HCT116 (cell line): Measurements from ENCODE around the gene TTLL11. TPM values are rescaled to one million over a fixed set of nuclear protein-coding genes. Genes with fewer than 3 reads are reported as not detected.

Experiments used
- ATAC-seq: fragments of 200-7000 bp; cut with Tn5 transposase; 2 replicates; pipeline ENCODE4 v1.9.1; 2020; ENCODE audit warnings: mild to moderate bottlenecking, moderate library complexity
- BruUV-seq: library from RNA; stranded (reverse); fragments of 400-500 nt; replicated peaks from 2 replicates; lab custom pipeline; 2021; lab: Mats Ljungman, UMichigan
- CTCF ChIA-PET: fragments of 300-600 bp; sonication (Branson Sonifier 250); formaldehyde crosslinking; loops from one replicate; lab custom pipeline; 2021; ENCODE audit warnings: antibody characterized with exemption; lab: Charles Lee
- POLR2A ChIA-PET: fragments of 300-600, 350-600 bp; sonication (Branson Sonifier 250); formaldehyde crosslinking; loops from one replicate; lab custom pipeline; 2021; ENCODE audit warnings: antibody characterized with exemption; lab: Charles Lee
- RAD21 ChIA-PET, 2 experiments: fragments of 300-600 bp; sonication (Branson Sonifier 250); formaldehyde crosslinking; loops; one replicate each; lab custom pipeline; 2023; ENCODE audit warnings: low total read pairs in 2 of 2; ENCODE audit not compliant: uncharacterized antibody in 2 of 2, unreplicated experiment in 2 of 2, low non-redundant PET in 1 of 2; lab: Charles Lee
- DNase-seq: peaks from one replicate; pipeline ENCODE4 v3.0.0-alpha.2; 2010; ENCODE audit warnings: low read depth, low spot score
- H2AFZ ChIP-seq: fragments of 200-600 bp; shearing (Covaris generic), sonication (generic); 2 replicates; pipeline ENCODE4 v1.6.1; 2017; ENCODE audit warnings: low read depth, mixed run types, mixed read lengths, antibody characterized with exemption, low read length; ENCODE audit not compliant: poor library complexity, severe bottlenecking
- H3K27ac ChIP-seq: 2 replicates; pipeline ENCODE4 v1.5.1; 2012; ENCODE audit warnings: low read depth, low read length
- H3K27me3 ChIP-seq: fragments of 200-600 bp; sonication (generic); 2 replicates; pipeline ENCODE4 v1.6.1; 2016; ENCODE audit warnings: mixed run types, low read length, mixed read lengths; ENCODE audit not compliant: insufficient read depth
- H3K36me3 ChIP-seq, 2 experiments: fragments of 200-500 bp in 1 of 2; fragments of 200-600 bp in 1 of 2; sonication (Bioruptor generic) in 1 of 2; sonication (generic) in 1 of 2; 2 replicates each; pipeline versions ENCODE4 v1.5.1 to v1.6.1; 2014 to 2016; ENCODE audit warnings: low read length in 2 of 2, inconsistent platforms in 1 of 2, mixed read lengths in 1 of 2, mixed run types in 1 of 2; ENCODE audit not compliant: insufficient read depth in 2 of 2, control insufficient read depth in 1 of 2
- H3K4me1 ChIP-seq, 2 experiments: fragments of 200-600 bp in 1 of 2; sonication (generic) in 1 of 2; 2 replicates each; pipeline versions ENCODE4 v1.5.1 to v1.6.1; 2012 to 2017; ENCODE audit warnings: low read length in 2 of 2, inconsistent platforms in 1 of 2, mild to moderate bottlenecking in 1 of 2, mixed read lengths in 1 of 2, mixed run types in 1 of 2, moderate library complexity in 1 of 2; ENCODE audit not compliant: insufficient read depth in 2 of 2, control insufficient read depth in 1 of 2
- H3K4me2 ChIP-seq: fragments of 200-600 bp; sonication (generic); 2 replicates; pipeline ENCODE4 v1.6.1; 2017; ENCODE audit warnings: mixed run types, low read length, mixed read lengths
- H3K4me3 ChIP-seq, 2 experiments: fragments of 200-600 bp in 1 of 2; sonication (generic) in 1 of 2; replicated peaks in 1 of 2; 2 replicates each; pipeline ENCODE4 v1.5.1; 2011 to 2016; ENCODE audit warnings: low read length in 2 of 2, control low read depth in 1 of 2, low read depth in 1 of 2, mild to moderate bottlenecking in 1 of 2, mixed read lengths in 1 of 2, mixed run types in 1 of 2
- H3K79me2 ChIP-seq: fragments of 200-600 bp; sonication (generic); 2 replicates; pipeline ENCODE4 v1.6.1; 2017; ENCODE audit warnings: mild to moderate bottlenecking, mixed run types, low read length, moderate library complexity, mixed read lengths; ENCODE audit not compliant: insufficient read depth
- H3K9ac ChIP-seq: fragments of 200-600 bp; sonication (generic); 2 replicates; pipeline ENCODE4 v1.6.1; 2016; ENCODE audit warnings: low read length, mixed read lengths
- H3K9me2 ChIP-seq: fragments of 200-600 bp; sonication (generic), shearing (Covaris generic); 2 replicates; pipeline ENCODE4 v1.6.1; 2017; ENCODE audit warnings: mixed run types, mild to moderate bottlenecking, moderate library complexity; ENCODE audit not compliant: insufficient read depth
- H3K9me3 ChIP-seq, 2 experiments: fragments of 200-500 bp in 1 of 2; fragments of 200-600 bp in 1 of 2; sonication (Bioruptor generic) in 1 of 2; sonication (generic) in 1 of 2; 2 replicates each; pipeline ENCODE4 v1.6.1; 2014 to 2017; ENCODE audit warnings: low read length in 2 of 2, mixed read lengths in 2 of 2, inconsistent platforms in 1 of 2, low read depth in 1 of 2, mild to moderate bottlenecking in 1 of 2, mixed run types in 1 of 2, moderate library complexity in 1 of 2; ENCODE audit not compliant: control insufficient read depth in 1 of 2, insufficient read depth in 1 of 2
- H4K20me1 ChIP-seq: fragments of 200-600 bp; sonication (generic), shearing (Covaris generic); 2 replicates; pipeline ENCODE4 v1.6.1; 2017; ENCODE audit warnings: mixed run types, mild to moderate bottlenecking, moderate library complexity; ENCODE audit not compliant: insufficient read depth
- CBX3 ChIP-seq: IDR thresholded peaks from 2 replicates; pipeline ENCODE4 v1.6.1; 2012; ENCODE audit warnings: low read depth
- CEBPB ChIP-seq: IDR thresholded peaks from 2 replicates; pipeline ENCODE4 v1.6.1; 2012; ENCODE audit warnings: low read depth
- EGR1 ChIP-seq: IDR thresholded peaks from 2 replicates; pipeline ENCODE4 v1.6.1; 2012; ENCODE audit warnings: low read depth
- EZH2phosphoT487 ChIP-seq: fragments of 200-600 bp; IDR thresholded peaks from 2 replicates; pipeline ENCODE4 v1.6.1; 2018; ENCODE audit warnings: antibody characterized with exemption, borderline replicate concordance
- FOSL1 ChIP-seq: IDR thresholded peaks from 2 replicates; pipeline ENCODE4 v1.6.1; 2012; ENCODE audit warnings: low read depth
- MAX ChIP-seq: IDR thresholded peaks from 2 replicates; pipeline ENCODE4 v1.6.1; 2012
- POLR2A ChIP-seq: IDR thresholded peaks from 2 replicates; pipeline ENCODE4 v1.7.0; 2011; ENCODE audit warnings: borderline replicate concordance; ENCODE audit not compliant: insufficient read depth, insufficient read length; ENCODE audit errors: extremely low read depth
- POLR2AphosphoS5 ChIP-seq: IDR thresholded peaks from 2 replicates; pipeline ENCODE4 v1.6.1; 2011; ENCODE audit warnings: mild to moderate bottlenecking, low read depth, low read length, moderate library complexity
- RAD21 ChIP-seq: IDR thresholded peaks from 2 replicates; pipeline ENCODE4 v1.6.1; 2012; ENCODE audit warnings: low read depth, mild to moderate bottlenecking
- SIN3A ChIP-seq: IDR thresholded peaks from 2 replicates; pipeline ENCODE4 v1.6.1; 2012; ENCODE audit warnings: low read depth
- SRF ChIP-seq: IDR thresholded peaks from 2 replicates; pipeline ENCODE4 v1.6.1; 2012; ENCODE audit warnings: low read depth
- YY1 ChIP-seq: IDR thresholded peaks from 2 replicates; pipeline ENCODE4 v1.6.1; 2011; ENCODE audit warnings: low read length, low read depth, moderate library complexity, mild to moderate bottlenecking; ENCODE audit not compliant: insufficient replicate concordance; ENCODE audit errors: extremely low read depth
- ZFX ChIP-seq: fragments of 450-650 bp; IDR thresholded peaks from 2 replicates; pipeline ENCODE4 v1.6.1; 2017
- intact Hi-C: fragments of 100-400 bp; cut with micrococcal nuclease; formaldehyde crosslinking; loops from 2 replicates; pipeline ENCODE4 v1.10.0; 2022
- total RNA-seq: library from RNA; stranded (reverse); gene quantifications from one replicate; pipeline ENCODE4 v1.2.1, GENCODE V29; 2021; ENCODE audit not compliant: unreplicated experiment
- TF ChIP-seq, protein P1 (sequence below), 3 experiments: fragments of 200-600 bp in 1 of 3; sonication (generic) in 1 of 3; IDR thresholded peaks in 2 of 3; conservative IDR thresholded peaks in 1 of 3; 2 replicates each; pipeline ENCODE4 v1.5.1; 2012 to 2017; ENCODE audit warnings: low read depth in 2 of 3, low read length in 2 of 3, antibody characterized with exemption in 1 of 3, borderline replicate concordance in 1 of 3, control low read depth in 1 of 3, mild to moderate bottlenecking in 1 of 3, mixed read lengths in 1 of 3, mixed run types in 1 of 3, moderate library complexity in 1 of 3; ENCODE audit not compliant: insufficient read depth in 1 of 3
- TF ChIP-seq, protein P2 (sequence below): IDR thresholded peaks from 2 replicates; pipeline ENCODE4 v1.6.1; 2011; ENCODE audit warnings: mild to moderate bottlenecking, low read length, moderate library complexity; ENCODE audit not compliant: insufficient replicate concordance; ENCODE audit errors: extremely low read depth

TTLL11 gene
- total RNA-seq, 1 experiment from 2014 or later = 2.2 TPM

- CTCF ChIA-PET = no interaction called here
- Histone ChIP-seq H3K4me1 (no peaks in the 10 kb centered on the region), H3K27ac (no peak overlapping the region), H3K9me3 (no peaks in the 10 kb centered on the region), H2AFZ (no peak overlapping the region), H3K9ac (no peak overlapping the region), H4K20me1 (no peaks in the 10 kb centered on the region), H3K36me3 (no peaks in the 10 kb centered on the region), H3K79me2 (no peaks in the 10 kb centered on the region), H3K9me2 (no peaks in the 10 kb centered on the region), H3K4me2 (no peak overlapping the region), H3K27me3 (peaks cover 4% of the 10 kb centered on the region), H3K4me3 (no peak overlapping the region)
- POLR2A ChIA-PET = no interaction called here
- BruUV-seq = no TSS peak
- DNase-seq = no peak
- intact Hi-C loops = no loop called here
- RAD21 ChIA-PET = no interaction called here
- no peak for ATAC-seq
- no peak for TF ChIP-seq FOSL1
- TF ChIP-seq, protein P1, sequence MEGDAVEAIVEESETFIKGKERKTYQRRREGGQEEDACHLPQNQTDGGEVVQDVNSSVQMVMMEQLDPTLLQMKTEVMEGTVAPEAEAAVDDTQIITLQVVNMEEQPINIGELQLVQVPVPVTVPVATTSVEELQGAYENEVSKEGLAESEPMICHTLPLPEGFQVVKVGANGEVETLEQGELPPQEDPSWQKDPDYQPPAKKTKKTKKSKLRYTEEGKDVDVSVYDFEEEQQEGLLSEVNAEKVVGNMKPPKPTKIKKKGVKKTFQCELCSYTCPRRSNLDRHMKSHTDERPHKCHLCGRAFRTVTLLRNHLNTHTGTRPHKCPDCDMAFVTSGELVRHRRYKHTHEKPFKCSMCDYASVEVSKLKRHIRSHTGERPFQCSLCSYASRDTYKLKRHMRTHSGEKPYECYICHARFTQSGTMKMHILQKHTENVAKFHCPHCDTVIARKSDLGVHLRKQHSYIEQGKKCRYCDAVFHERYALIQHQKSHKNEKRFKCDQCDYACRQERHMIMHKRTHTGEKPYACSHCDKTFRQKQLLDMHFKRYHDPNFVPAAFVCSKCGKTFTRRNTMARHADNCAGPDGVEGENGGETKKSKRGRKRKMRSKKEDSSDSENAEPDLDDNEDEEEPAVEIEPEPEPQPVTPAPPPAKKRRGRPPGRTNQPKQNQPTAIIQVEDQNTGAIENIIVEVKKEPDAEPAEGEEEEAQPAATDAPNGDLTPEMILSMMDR (IDR thresholded peaks at IDR 0.05 in 2 of 3, conservative IDR thresholded peaks at IDR 0.05 in 1 of 3; ENCODE audit: borderline replicate concordance in 1 of 3, insufficient read depth in 1 of 3, low read depth in 2 of 3, low read length in 2 of 3) = no peak
- TF ChIP-seq MAX = no peak
- no peak for TF ChIP-seq SIN3A
- TF ChIP-seq, protein P2, sequence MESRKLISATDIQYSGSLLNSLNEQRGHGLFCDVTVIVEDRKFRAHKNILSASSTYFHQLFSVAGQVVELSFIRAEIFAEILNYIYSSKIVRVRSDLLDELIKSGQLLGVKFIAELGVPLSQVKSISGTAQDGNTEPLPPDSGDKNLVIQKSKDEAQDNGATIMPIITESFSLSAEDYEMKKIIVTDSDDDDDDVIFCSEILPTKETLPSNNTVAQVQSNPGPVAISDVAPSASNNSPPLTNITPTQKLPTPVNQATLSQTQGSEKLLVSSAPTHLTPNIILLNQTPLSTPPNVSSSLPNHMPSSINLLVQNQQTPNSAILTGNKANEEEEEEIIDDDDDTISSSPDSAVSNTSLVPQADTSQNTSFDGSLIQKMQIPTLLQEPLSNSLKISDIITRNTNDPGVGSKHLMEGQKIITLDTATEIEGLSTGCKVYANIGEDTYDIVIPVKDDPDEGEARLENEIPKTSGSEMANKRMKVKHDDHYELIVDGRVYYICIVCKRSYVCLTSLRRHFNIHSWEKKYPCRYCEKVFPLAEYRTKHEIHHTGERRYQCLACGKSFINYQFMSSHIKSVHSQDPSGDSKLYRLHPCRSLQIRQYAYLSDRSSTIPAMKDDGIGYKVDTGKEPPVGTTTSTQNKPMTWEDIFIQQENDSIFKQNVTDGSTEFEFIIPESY = no peak
- no peak for TF ChIP-seq POLR2A
- no peak for TF ChIP-seq CEBPB
- no peak for TF ChIP-seq CBX3
- TF ChIP-seq SRF = no peak
- no peak for TF ChIP-seq EGR1
- TF ChIP-seq POLR2AphosphoS5 = no peak
- no peak for TF ChIP-seq RAD21
- no peak for TF ChIP-seq EZH2phosphoT487
- no peak for TF ChIP-seq ZFX
- no peak for TF ChIP-seq YY1
Measured at GRCh38 chr9:122111413-122112085, 18.4 kb upstream of the TTLL11 start.
